ENCODE measurements around the gene PLD4.
"Not testable (repeated sequence)": the region's sequence is repeated elsewhere in the genome, so short reads cannot be mapped to it uniquely, and the experiment has no call there.

PLD4 gene

GRCh38 chr14:104885973-104886689, 38.5 kb upstream of the PLD4 start:
- DNase-seq (ENCODE audit: insufficient read length, low spot score) (no peak), FAIRE-seq (no peak)
- TF ChIP-seq SPI1 (IDR thresholded peaks at IDR 0.05; ENCODE audit: low read depth, low read length) (no peak), TAF1 (IDR thresholded peaks at IDR 0.05; ENCODE audit: low read depth, low read length) (no peak), PAX5 (IDR thresholded peaks at IDR 0.05; ENCODE audit: insufficient read depth, low read length, severe bottlenecking) (no peak), POLR2A (IDR thresholded peaks at IDR 0.05; ENCODE audit: low read depth, low read length) (no peak), POU2F2 (IDR thresholded peaks at IDR 0.05; ENCODE audit: low read depth, low read length) (no peak), POLR2AphosphoS5 (IDR thresholded peaks at IDR 0.05; ENCODE audit: low read depth, low read length) (no peak)

DNA sequence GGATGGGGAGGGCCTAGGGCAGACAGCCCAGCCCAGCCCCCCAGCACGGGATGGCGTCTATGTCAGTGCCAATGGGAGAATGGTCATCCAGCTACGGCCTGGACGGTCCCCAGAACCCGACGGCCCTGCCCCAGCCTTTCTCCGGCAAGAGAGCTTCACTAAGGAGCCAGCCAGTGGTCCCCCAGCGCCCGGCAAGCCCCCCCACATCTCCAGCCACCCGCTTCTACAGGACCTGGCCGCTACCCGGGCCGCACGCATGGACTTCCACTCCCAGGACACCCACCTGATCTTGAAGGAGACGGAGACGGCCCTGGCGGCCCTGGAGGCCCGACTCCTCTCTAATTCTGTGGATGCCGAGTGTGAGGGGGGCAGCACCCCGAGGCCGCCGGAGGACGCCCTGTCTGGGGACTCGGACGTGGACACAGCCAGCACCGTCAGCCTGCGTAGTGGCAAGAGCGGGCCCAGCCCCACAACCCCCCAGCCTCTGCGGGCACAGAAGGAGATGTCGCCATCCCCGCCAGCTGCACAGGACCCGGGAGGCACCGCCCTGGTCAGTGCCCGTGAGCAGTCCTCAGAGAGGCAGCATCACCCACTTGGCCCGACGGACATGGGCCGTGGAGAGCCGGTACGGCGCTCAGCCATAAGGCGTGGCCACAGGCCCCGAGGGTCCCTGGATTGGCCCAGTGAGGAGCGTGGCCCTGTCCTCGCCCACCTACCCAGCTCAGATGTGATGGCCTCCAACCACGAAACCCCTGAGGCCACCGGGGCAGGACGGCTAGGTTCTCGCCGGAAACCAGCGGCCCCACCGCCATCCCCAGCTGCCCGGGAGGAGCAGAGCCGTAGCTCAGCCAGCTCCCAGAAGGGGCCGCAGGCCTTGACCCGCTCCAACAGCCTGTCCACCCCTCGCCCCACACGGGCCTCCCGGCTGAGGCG, 37.7 kb upstream of the PLD4 start:
- FAIRE-seq = no peak
- TF ChIP-seq POLR2A (IDR thresholded peaks at IDR 0.05; ENCODE audit: low read depth, low read length) (no peak), POU2F2 (IDR thresholded peaks at IDR 0.05; ENCODE audit: low read depth, low read length) (no peak), PAX5 (IDR thresholded peaks at IDR 0.05; ENCODE audit: insufficient read depth, low read length, severe bottlenecking) (no peak), SPI1 (IDR thresholded peaks at IDR 0.05; ENCODE audit: low read depth, low read length) (no peak), TAF1 (IDR thresholded peaks at IDR 0.05; ENCODE audit: low read depth, low read length) (no peak), POLR2AphosphoS5 (IDR thresholded peaks at IDR 0.05; ENCODE audit: low read depth, low read length) (no peak)
- no peak for DNase-seq (ENCODE audit: insufficient read length, low spot score)

GRCh38 chr14:104887623-104888488, 36.8 kb upstream of the PLD4 start:
- TF ChIP-seq SPI1 (IDR thresholded peaks at IDR 0.05; ENCODE audit: low read depth, low read length) (no peak), POU2F2 (IDR thresholded peaks at IDR 0.05; ENCODE audit: low read depth, low read length) (no peak), PAX5 (IDR thresholded peaks at IDR 0.05; ENCODE audit: insufficient read depth, low read length, severe bottlenecking) (no peak), TAF1 (IDR thresholded peaks at IDR 0.05; ENCODE audit: low read depth, low read length) (no peak), POLR2AphosphoS5 (IDR thresholded peaks at IDR 0.05; ENCODE audit: low read depth, low read length) (no peak)
- FAIRE-seq = no peak
- DNase-seq (ENCODE audit: insufficient read length, low spot score) = no peak

GRCh38 chr14:104888489-104889374, 35.9 kb upstream of the PLD4 start:
- FAIRE-seq (no peak), DNase-seq (ENCODE audit: insufficient read length, low spot score) (no peak)
- TF ChIP-seq PAX5 (IDR thresholded peaks at IDR 0.05; ENCODE audit: insufficient read depth, low read length, severe bottlenecking) (no peak), TAF1 (IDR thresholded peaks at IDR 0.05; ENCODE audit: low read depth, low read length) (no peak), SPI1 (IDR thresholded peaks at IDR 0.05; ENCODE audit: low read depth, low read length) (no peak), POLR2AphosphoS5 (IDR thresholded peaks at IDR 0.05; ENCODE audit: low read depth, low read length) (no peak), POU2F2 (IDR thresholded peaks at IDR 0.05; ENCODE audit: low read depth, low read length) (no peak), POLR2A (IDR thresholded peaks at IDR 0.05; ENCODE audit: low read depth, low read length) (no peak)

GRCh38 chr14:104889375-104889757, 35.3 kb upstream of the PLD4 start:
- DNase-seq (ENCODE audit: insufficient read length, low spot score) (no peak), FAIRE-seq (no peak)
- TF ChIP-seq POU2F2 (IDR thresholded peaks at IDR 0.05; ENCODE audit: low read depth, low read length) = no peak
- TF ChIP-seq POLR2A (IDR thresholded peaks at IDR 0.05; ENCODE audit: low read depth, low read length) = no peak
- no peak for TF ChIP-seq POLR2AphosphoS5 (IDR thresholded peaks at IDR 0.05; ENCODE audit: low read depth, low read length)
- TF ChIP-seq TAF1 (IDR thresholded peaks at IDR 0.05; ENCODE audit: low read depth, low read length) = no peak
- TF ChIP-seq PAX5 (IDR thresholded peaks at IDR 0.05; ENCODE audit: insufficient read depth, low read length, severe bottlenecking) = no peak
- no peak for TF ChIP-seq SPI1 (IDR thresholded peaks at IDR 0.05; ENCODE audit: low read depth, low read length)

- DNase-seq (ENCODE audit: insufficient read length, low spot score); FAIRE-seq: not testable (repeated sequence)
Observed at GRCh38 chr14:104890292-104890691, 34.4 kb upstream of the PLD4 start.

DNA sequence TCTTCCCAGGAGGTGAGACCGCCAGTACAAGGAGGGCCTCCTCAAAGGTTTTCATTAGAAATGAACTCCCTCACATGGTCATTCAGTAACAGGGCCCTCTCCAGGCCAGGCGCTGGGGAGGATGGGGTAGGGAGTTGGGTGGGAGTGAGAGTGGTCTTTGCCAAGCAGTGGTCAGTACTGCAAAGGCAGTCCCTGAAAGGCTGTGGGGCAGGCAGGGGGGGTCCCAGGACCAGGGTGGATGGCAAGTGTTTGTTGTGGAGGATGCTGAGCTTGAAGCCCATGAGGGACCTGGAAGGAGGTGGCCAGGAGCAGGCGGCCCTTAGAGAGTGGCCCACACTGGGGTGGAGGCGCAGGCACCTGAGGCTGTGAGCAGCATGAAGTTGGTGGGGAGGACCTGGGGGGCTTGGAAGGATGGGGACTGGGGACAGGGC, 33.5 kb upstream of the PLD4 start:
- no peak for FAIRE-seq
- DNase-seq (ENCODE audit: insufficient read length, low spot score) = no peak
- TF ChIP-seq TAF1 (IDR thresholded peaks at IDR 0.05; ENCODE audit: low read depth, low read length) = no peak
- TF ChIP-seq SPI1 (IDR thresholded peaks at IDR 0.05; ENCODE audit: low read depth, low read length) = no peak
- no peak for TF ChIP-seq POU2F2 (IDR thresholded peaks at IDR 0.05; ENCODE audit: low read depth, low read length)
- TF ChIP-seq POLR2A (IDR thresholded peaks at IDR 0.05; ENCODE audit: low read depth, low read length) = no peak
- no peak for TF ChIP-seq PAX5 (IDR thresholded peaks at IDR 0.05; ENCODE audit: insufficient read depth, low read length, severe bottlenecking)
- no peak for TF ChIP-seq POLR2AphosphoS5 (IDR thresholded peaks at IDR 0.05; ENCODE audit: low read depth, low read length)

Data from GM12891 (cell line).